Uterus (tissue), 2 donors: Measurements from ENCODE around the gene SLC25A4.

Experiments
- POLR2A ChIP-seq, 2 donors: fragments of 450-650 bp; IDR thresholded peaks; one replicate each; pipeline ENCODE4 v1.6.1; 2016; ENCODE audit warnings: antibody characterized with exemption in 2 of 2, mild to moderate bottlenecking in 1 of 2, moderate library complexity in 1 of 2
- TF ChIP-seq, protein P1 (sequence below), 4 experiments: fragments of 200-600 bp in 2 of 4; fragments of 450-650 bp in 2 of 4; sonication (generic) in 2 of 4; IDR thresholded peaks; one replicate each; pipeline ENCODE4 v1.5.1; 2016 to 2019; ENCODE audit warnings: antibody characterized with exemption in 4 of 4, mild to moderate bottlenecking in 2 of 4, moderate library complexity in 1 of 4

DNA sequence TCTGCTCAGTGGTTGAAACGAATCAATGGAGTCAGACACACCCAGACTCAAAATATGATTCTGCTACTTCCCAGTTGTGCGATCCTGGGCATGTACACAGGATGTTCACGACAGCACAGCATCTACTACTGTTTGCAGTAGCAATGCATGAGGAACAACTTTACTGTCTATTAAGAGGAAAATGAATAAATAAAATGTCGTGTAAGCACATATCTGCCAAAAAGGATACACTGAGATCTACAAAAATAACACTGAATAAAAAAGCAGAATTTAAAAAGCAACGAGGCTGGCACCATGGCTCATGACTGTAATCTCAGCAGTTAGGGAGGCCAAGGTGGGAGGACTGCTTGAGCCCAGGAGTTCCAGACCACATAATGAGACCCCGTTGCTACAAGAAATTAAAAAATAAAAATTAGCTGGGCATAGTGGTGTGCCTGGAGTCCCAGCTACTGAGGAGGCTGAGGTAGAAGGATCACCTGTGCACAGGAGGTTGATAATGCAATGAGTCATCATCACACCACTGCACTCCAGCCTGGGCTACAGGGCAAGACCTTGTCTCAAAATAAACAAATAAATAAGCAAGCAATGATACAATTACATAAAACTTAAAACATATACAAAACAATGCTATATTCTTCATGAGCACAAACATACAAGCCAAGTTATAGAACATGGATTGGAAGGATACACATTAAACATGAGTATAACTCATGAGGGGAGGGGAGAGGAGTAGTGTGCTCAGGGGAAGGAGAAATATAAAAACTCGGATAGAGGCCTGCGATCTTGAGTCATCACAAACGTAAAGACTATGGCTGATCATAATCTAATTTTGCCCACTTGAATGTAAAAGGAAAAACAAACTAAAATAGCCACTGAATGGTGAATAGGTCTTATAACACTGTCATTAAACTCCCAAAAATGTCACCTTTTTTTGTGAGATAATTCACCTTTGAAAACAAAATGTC is 52.1 kb downstream of the SLC25A4 start:
- TF ChIP-seq, protein P1, sequence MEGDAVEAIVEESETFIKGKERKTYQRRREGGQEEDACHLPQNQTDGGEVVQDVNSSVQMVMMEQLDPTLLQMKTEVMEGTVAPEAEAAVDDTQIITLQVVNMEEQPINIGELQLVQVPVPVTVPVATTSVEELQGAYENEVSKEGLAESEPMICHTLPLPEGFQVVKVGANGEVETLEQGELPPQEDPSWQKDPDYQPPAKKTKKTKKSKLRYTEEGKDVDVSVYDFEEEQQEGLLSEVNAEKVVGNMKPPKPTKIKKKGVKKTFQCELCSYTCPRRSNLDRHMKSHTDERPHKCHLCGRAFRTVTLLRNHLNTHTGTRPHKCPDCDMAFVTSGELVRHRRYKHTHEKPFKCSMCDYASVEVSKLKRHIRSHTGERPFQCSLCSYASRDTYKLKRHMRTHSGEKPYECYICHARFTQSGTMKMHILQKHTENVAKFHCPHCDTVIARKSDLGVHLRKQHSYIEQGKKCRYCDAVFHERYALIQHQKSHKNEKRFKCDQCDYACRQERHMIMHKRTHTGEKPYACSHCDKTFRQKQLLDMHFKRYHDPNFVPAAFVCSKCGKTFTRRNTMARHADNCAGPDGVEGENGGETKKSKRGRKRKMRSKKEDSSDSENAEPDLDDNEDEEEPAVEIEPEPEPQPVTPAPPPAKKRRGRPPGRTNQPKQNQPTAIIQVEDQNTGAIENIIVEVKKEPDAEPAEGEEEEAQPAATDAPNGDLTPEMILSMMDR (IDR thresholded peaks at IDR 0.05) = no peak
- TF ChIP-seq POLR2A (IDR thresholded peaks at IDR 0.05) = no peak
